Type B pancreatic cell (in vitro differentiated cells): Measurements from ENCODE around the gene RGL2. TPM values are rescaled to one million over a fixed set of nuclear protein-coding genes. Genes with fewer than 3 reads are reported as not detected.

ENCODE experiments used
- DNase-seq: peaks from one replicate; pipeline ENCODE4 v3.0.0; 2021; ENCODE audit warnings: mixed read lengths; ENCODE audit not compliant: unreplicated experiment; ENCODE audit errors: extremely low spot score
- H3K27ac Mint-ChIP-seq: 2 replicates; pipeline ENCODE4 v1.8.0; 2021; ENCODE audit warnings: mild to moderate bottlenecking, mixed read lengths
- H3K27me3 Mint-ChIP-seq: 2 replicates; pipeline ENCODE4 v1.8.0; 2021; ENCODE audit warnings: mixed read lengths
- H3K36me3 Mint-ChIP-seq: 2 replicates; pipeline ENCODE4 v1.8.0; 2021; ENCODE audit warnings: mixed read lengths
- H3K4me1 Mint-ChIP-seq: one replicate; pipeline ENCODE4 v1.8.0; 2021; ENCODE audit warnings: mixed read lengths; ENCODE audit not compliant: unreplicated experiment
- H3K4me3 Mint-ChIP-seq: 2 replicates; pipeline ENCODE4 v1.8.0; 2021; ENCODE audit warnings: mild to moderate bottlenecking, mixed read lengths
- H3K9me3 Mint-ChIP-seq: 2 replicates; pipeline ENCODE4 v1.8.0; 2021; ENCODE audit warnings: mixed read lengths
- total RNA-seq: library from RNA; stranded (reverse); gene quantifications from 2 replicates; pipeline ENCODE4 v1.2.1, GENCODE V29; 2021; ENCODE audit warnings: low replicate concordance
- TF ChIP-seq, protein P1 (sequence below): fragments of 200-600 bp; sonication (generic); conservative IDR thresholded peaks from 2 replicates; pipeline ENCODE4 v1.5.0; 2021; ENCODE audit warnings: antibody characterized with exemption, mild to moderate bottlenecking

RGL2 gene
- total RNA-seq, 1 donor from 2014 or later: 128 TPM

DNA sequence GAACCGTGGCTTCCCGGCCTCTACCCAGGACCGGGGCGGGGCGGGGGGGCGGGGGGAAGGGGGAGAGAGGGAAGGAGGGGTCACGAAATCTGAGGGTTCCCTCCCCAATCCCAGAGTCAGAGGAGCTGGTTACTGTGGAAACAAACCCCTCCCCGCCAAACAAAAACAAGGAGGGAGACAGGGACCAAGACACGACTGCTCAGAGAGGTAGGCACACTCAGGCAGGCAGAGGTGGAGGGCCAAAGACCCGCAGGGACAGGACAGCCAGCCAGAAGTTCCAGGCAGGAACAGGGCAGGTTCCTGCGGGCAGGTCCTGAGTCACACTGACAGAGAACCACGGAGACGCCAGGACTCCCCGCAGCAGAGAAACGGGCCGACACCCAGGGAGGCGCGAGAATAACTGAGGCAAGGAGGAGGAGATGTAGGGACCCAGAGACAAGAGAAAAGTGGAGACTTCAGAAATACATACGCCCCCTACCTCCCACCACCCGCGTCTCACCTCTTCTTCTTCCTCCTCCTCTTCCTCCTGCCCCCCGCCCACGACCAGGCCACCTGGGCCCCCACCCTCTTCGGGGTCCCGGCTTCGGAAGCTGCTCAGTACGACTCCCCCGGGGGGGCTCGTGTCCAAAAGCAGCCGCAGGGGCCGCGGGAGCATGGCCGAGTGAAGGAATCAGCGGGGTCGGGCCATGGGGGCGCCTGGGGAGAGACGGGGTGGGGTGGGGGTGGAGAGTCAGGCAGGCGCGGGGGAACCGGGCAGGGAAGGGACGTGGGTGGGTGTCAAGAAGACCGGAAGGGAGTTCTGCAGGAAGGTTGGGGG, 578 bp downstream of the RGL2 start:
- TF ChIP-seq, protein P1, sequence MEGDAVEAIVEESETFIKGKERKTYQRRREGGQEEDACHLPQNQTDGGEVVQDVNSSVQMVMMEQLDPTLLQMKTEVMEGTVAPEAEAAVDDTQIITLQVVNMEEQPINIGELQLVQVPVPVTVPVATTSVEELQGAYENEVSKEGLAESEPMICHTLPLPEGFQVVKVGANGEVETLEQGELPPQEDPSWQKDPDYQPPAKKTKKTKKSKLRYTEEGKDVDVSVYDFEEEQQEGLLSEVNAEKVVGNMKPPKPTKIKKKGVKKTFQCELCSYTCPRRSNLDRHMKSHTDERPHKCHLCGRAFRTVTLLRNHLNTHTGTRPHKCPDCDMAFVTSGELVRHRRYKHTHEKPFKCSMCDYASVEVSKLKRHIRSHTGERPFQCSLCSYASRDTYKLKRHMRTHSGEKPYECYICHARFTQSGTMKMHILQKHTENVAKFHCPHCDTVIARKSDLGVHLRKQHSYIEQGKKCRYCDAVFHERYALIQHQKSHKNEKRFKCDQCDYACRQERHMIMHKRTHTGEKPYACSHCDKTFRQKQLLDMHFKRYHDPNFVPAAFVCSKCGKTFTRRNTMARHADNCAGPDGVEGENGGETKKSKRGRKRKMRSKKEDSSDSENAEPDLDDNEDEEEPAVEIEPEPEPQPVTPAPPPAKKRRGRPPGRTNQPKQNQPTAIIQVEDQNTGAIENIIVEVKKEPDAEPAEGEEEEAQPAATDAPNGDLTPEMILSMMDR: peak; percentile 21
- Mint-ChIP-seq H3K9me3 (no peaks in the 10 kb centered on the region), H3K36me3 (peaks cover 8% of the 10 kb centered on the region), H3K27me3 (peaks cover 3% of the 10 kb centered on the region), H3K4me3 (peak overlapping the region; percentile 99), H3K27ac (peak overlapping the region; percentile 99), H3K4me1 (peaks cover 12% of the 10 kb centered on the region)
- DNase-seq: no peak

DNA sequence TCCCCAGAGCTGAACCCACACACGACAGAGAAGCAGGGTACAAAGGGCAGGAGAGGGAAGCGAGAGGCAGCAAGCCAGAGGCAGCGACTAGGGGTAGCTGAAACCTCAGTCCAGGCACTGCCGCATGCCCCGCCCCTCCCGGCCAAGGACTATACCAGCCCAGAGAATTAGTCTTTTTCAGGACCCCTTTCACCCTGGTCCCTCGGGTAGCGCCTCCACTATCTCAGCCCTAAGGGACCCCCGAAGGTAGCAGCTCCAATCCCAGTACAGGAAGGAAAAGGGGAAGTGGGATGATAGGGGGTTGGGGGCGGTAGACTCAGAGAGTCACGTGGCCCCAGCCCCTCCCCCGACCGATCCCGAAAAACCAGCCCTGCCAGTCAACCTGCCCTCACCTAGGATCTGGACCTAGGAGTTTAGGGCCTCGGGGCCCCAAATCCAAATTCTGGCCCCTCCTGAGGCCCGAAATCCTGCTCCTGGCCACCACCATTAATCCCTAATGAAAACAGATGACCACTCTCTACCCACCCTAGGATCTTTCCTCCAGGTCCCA, 1.3 kb downstream of the RGL2 start:
- no peak for DNase-seq
- Mint-ChIP-seq H3K9me3 (no peaks in the 10 kb centered on the region), H3K4me1 (peaks cover 12% of the 10 kb centered on the region), H3K27ac (peak overlapping the region; percentile 99), H3K36me3 (peaks cover 8% of the 10 kb centered on the region), H3K27me3 (peaks cover 3% of the 10 kb centered on the region), H3K4me3 (peak overlapping the region; percentile 99)
- TF ChIP-seq, protein P1: no peak

DNA sequence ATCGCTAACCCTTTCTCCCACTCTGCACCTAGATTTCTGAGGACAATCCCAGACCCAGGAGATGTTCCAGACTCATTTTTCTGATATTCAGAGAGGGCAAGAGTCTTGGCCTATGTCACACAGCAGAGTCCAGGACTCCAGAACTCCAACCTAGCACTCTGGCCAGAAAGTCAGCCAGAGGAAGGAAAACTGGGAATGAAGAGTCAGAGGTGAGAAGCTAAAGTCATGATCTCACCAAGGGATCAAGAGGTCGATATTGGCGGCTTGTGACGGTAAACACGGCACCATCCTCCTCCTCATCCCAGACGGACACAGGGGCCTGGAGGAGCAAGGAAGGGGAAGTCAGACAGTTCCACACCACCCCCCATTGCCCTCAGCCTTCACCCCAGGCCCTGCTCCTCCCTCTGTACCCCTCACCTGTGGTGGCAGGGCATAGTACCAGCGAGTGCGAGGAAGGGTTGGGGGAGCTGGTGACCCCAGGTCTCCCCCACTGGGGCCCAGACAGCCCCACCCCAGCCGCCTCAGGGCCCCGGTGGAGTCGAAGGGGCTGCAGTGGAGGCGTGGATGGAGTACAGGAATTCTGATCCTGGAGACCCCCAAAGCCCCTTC, 1.8 kb downstream of the RGL2 start:
- H3K36me3 Mint-ChIP-seq: peaks cover 8% of the 10 kb centered on the region
- TF ChIP-seq, protein P1: no peak
- peak overlapping the region; percentile 99 for H3K4me3 Mint-ChIP-seq
- H3K4me1 Mint-ChIP-seq: peaks cover 12% of the 10 kb centered on the region
- no peak for DNase-seq
- no peaks in the 10 kb centered on the region for H3K9me3 Mint-ChIP-seq
- H3K27ac Mint-ChIP-seq: peak overlapping the region; percentile 99
- peaks cover 3% of the 10 kb centered on the region for H3K27me3 Mint-ChIP-seq

DNA sequence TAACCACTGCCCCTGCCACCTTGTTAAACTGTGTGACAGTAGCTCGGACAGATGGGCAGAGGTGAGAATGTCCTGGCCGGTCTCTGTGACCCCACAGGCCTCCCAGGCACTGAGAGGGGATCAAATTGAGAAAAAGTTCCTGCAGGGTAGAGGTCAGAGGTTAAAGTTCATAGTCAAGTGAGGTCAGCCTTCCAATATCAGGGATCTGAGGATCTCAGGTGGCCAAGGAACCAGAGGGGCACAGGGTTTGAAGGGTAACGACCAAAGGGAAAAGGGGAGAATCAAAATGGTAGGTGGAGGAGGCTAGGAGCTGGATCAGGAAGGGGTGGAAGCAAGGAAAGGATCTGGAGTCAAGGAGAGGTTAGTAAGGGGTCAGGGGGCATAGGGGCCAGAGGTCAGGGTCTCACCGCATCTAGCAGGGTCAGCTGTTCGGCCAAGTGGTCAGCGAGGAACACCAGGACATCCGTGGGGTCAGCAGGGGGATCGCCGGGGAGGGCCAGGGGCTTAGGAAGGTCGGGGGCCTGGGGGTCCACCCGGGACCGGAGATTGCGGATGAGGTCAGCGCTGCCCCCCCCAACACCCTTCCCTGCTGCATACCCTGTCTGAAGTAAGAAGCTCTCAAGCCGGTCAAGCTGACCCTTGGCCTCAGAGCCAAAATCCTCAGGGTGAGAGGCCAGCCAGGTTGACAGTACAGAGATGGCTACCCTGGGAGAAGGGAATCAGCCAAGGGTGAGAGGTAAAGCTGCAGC, 2.9 kb downstream of the RGL2 start:
- Mint-ChIP-seq H3K27me3 (peaks cover 3% of the 10 kb centered on the region), H3K36me3 (peaks cover 8% of the 10 kb centered on the region), H3K27ac (peak overlapping the region; percentile 80), H3K9me3 (no peaks in the 10 kb centered on the region), H3K4me3 (peak overlapping the region; percentile 80), H3K4me1 (peaks cover 12% of the 10 kb centered on the region)
- TF ChIP-seq, protein P1: no peak
- DNase-seq: no peak

DNA sequence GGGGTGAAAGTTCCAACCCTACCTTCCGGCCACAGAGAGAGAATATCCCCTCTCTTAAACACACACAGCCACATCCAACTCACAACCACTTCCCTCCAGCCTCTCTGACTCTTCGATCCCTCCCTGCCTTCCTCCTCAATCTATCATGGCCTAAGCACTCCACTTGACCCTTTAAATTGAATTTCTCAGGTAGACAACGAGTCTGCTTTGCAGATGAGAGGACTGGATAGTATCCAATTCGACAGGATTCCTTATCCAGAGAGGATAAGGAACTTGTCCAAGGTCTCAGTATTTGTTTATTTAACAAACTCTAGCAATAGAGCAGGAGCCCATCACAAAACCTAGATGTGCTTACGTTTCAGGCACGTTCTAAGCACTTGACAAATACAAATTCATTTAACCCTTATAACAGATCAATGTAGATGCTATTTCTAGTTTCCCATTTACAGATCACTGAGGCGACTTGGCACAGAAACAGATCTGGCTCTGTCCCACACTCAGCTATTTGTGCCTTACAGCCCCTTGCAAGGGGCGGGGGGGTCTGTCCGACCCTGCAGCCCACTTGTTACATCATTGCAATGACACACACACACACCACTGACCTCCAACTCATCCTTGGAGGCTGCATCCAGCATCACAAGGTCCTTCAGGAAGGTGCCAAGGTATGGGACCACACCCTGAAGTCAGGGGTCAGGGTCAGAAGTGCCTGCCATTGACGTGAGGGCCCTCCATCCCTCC, 4.5 kb downstream of the RGL2 start:
- H3K4me3 Mint-ChIP-seq: no peak overlapping the region
- H3K9me3 Mint-ChIP-seq: no peaks in the 10 kb centered on the region
- peaks cover 12% of the 10 kb centered on the region for H3K4me1 Mint-ChIP-seq
- DNase-seq: no peak
- peak overlapping the region; percentile 29 for H3K27ac Mint-ChIP-seq
- TF ChIP-seq, protein P1: no peak
- H3K27me3 Mint-ChIP-seq: peaks cover 3% of the 10 kb centered on the region
- H3K36me3 Mint-ChIP-seq: peaks cover 4% of the 10 kb centered on the region
